Measurements from ENCODE around the gene FOXJ3.
A peak's percentile ranks its signal among the peaks of the same experiment; 100 is the strongest.

DNA sequence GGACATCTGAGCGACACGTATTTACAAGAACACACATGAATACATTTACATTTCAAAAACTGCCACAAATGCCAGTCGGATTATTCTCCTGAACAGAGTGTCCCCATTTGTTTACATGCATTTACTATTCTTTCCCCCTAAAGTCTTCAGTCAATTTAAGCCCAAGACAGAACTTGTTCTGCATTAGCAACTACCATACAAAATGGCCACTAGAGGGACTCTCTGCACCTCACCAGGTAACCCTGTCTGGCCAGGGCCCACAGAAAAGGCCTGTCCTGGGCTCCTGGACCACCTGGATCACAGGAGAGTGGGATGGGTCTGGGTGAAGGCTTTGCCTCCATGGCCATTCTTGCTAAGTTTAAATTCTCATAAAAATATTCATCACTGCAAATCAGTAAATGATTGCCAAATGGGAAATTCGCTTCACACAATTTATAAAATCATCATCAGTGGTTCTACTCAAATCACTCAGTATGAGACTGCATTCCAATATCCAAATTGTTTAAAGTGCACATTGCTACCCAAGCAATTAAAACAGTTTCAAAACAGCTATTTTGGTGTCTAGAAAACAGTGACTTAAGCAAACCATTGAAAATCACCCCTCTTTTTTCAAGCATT lies 158.0 kb downstream of the FOXJ3 start:
- TF ChIP-seq CTCF (IDR thresholded peaks at IDR 0.05; ENCODE audit: insufficient read depth, low read length, poor library complexity, severe bottlenecking) (peak; percentile 77), EZH2phosphoT487 (conservative IDR thresholded peaks at IDR 0.05; ENCODE audit: low read length) (no peak)

Measured in SU-DHL-6 (cell line).